GM10248 (cell line): ENCODE measurements around the gene AGXT.

Source experiments
- CTCF ChIA-PET: fragments of 300-600 bp; sonication (Branson Sonifier 250); formaldehyde crosslinking; extraction: SDS; loops from one replicate; lab custom pipeline; 2021; ENCODE audit warnings: antibody characterized with exemption; lab: Yijun Ruan, JAX
- POLR2A ChIA-PET: fragments of 350-650 bp; sonication (Branson Sonifier 250); formaldehyde crosslinking; extraction: SDS; loops from one replicate; lab custom pipeline; 2020; ENCODE audit warnings: antibody characterized with exemption; lab: Yijun Ruan, JAX
- DNase-seq: peaks from one replicate; pipeline ENCODE4 v3.0.0; 2012; ENCODE audit errors: extremely low spot score
- TF ChIP-seq, protein P1 (sequence below): IDR thresholded peaks from 2 replicates; pipeline ENCODE4 v1.5.1; 2012; ENCODE audit warnings: mild to moderate bottlenecking, low read depth; ENCODE audit errors: extremely low read depth, missing control alignments, control extremely low read depth

AGXT gene

DNA sequence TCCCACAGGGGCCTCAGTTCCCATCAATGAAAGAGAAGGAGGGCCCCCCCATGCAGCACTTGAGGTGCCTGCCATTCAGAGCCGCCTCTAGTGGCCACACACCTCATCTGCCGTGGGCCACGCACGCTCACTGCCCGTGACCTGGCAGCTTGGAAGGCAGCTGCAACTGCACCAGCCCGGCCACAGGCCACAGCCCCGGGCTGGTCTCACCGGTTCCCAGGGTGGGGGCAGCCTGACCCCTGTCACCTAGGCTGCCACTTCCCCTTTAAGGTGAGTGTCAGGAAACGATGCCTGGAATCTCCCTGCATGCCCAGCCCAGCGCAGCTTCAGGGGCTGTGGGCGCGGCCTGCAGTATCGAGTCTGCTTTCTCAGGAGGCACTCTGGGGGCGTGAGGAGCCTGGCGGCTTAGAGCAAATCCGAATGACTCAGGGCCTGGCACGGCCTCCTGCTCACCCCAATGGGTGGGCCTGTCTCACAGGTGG, 24.8 kb downstream of the AGXT start:
- TF ChIP-seq, protein P1, sequence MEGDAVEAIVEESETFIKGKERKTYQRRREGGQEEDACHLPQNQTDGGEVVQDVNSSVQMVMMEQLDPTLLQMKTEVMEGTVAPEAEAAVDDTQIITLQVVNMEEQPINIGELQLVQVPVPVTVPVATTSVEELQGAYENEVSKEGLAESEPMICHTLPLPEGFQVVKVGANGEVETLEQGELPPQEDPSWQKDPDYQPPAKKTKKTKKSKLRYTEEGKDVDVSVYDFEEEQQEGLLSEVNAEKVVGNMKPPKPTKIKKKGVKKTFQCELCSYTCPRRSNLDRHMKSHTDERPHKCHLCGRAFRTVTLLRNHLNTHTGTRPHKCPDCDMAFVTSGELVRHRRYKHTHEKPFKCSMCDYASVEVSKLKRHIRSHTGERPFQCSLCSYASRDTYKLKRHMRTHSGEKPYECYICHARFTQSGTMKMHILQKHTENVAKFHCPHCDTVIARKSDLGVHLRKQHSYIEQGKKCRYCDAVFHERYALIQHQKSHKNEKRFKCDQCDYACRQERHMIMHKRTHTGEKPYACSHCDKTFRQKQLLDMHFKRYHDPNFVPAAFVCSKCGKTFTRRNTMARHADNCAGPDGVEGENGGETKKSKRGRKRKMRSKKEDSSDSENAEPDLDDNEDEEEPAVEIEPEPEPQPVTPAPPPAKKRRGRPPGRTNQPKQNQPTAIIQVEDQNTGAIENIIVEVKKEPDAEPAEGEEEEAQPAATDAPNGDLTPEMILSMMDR, result no peak
- DNase-seq, result no peak
- ChIA-PET CTCF (interaction anchor here (0.8 kb wide), 1 partner anchor 21 kb away, joined by 4 read pairs; no protein-coding TSS in a partner anchor), POLR2A (no interaction called here)

DNA sequence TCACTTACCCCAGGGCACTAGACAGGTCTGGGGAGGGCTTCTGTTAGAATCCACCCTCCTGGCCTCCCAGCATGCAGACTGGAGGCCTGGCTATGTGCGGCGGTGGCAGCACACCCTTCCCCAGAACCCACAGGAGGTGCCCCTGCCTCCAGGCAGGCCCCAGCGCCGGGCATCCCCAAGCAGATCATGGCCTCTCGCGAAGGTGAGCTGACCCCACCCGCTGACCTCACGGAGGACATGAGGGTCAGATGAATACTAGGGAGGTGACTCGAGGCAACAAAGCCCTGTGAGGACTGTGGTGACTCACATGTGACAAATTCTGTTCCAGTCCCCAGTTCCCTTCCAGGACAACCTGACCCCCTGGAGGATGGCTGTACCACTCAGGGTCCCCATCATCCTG, 25.4 kb downstream of the AGXT start:
- DNase-seq, result no peak
- ChIA-PET POLR2A (no interaction called here), CTCF (interaction anchor here (0.8 kb wide), 1 partner anchor 21 kb away, joined by 4 read pairs; no protein-coding TSS in a partner anchor)
- TF ChIP-seq, protein P1, result no peak

DNA sequence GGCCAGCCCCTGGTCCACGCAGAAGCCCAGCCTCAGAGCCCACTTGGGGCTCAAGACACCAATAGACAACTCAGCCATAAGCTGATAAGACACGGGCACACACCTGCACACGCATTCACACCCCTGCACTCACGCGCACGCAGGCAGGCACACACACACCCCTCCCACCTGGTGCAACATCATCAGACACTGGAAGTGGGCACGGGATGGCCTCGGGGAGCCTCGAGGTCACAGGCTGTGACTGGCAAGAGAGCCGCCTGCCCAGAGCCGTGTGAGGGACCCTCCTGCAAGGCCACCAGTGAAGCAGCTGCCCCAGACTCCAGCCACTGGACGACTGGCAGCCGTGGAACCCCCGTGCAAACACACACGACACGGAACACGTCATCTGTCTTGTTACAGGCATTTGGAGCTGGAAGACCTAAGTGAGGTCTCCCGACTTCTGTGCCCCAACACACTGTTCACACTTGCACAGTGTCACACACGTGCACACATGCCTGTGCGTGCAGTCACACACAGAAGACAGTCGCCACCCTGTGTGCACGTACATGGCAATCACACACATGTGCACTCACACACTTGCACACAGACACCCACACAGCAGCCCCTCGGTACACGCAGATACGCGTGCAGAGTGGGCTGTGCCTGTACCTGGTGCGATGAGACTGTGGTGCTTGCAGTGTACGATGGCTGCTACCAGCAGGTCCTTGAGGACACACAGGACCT, 26.4 kb downstream of the AGXT start:
- no peak for DNase-seq
- TF ChIP-seq, protein P1, result no peak
- POLR2A ChIA-PET, result no interaction called here
- CTCF ChIA-PET, result no interaction called here

DNA sequence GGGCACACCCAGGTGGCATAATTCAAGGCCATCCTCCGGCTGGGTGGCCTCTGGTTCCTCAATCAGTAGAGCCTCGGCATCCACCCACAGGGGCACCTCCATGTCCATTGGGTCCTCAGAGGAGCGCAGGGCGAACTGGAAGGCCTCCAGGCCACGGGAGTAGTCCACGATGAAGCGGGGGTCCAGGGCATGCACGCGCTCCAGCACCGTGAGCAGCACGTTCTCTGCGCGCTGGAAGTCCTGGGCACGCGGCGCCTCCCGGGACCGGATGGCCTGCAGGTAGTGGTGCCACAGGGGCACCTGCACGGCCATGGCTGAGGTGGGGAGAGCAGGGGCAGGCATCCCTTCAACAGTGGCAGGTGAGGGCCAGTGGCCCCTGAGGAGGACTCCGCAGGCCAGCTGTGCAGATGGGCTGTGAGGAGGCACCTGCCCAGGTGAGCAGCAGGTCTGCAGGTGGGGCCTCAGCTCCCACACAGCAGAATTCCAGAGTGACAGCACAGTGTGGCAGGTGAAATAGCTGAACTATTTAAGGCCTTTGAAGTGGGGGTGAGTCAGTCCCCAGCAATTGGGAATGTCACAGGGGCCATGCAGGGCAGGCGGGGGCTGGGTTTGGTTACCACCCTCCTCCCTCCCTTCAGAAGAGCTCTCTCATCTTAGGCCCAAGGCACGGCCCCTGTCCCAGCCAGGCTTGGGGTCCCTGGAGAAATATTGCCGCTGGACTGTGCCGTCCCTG, 27.2 kb downstream of the AGXT start, which contains the start of gene MAB21L4:
Gene MAB21L4 (minus strand): TSS at position 501 of the 733 bp plus-strand sequence. CDS start 159 bp downstream, at position 342.
- no peak for DNase-seq
- ChIA-PET POLR2A (no interaction called here), CTCF (interaction anchor here (1.2 to 4.5 kb wide), 2 partner anchors 18 to 31 kb away, joined by 3 to 17 read pairs; no protein-coding TSS in a partner anchor)
- TF ChIP-seq, protein P1, result no peak

DNA sequence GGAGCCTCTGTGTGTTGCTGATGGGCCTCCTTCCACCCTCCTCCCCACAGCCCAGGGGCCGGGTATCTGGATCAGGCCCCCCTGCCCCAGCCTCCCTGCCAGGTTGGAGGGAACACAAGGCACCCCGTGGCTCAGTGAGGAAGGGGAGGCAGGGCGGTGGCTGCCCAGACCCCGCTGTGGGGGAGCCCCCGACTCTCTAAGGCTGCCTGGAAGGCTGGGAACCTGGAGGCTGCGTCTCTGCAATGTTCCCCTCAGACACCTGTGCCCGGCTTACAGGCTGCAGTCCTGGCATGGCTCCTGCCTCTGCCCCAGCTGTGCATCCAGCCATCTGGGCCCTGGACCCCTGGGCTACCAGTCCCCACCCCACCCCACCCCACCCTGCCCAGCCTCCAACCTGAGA, 27.8 kb downstream of the AGXT start:
- no peak for DNase-seq
- ChIA-PET CTCF (interaction anchor here (1.2 to 4.5 kb wide), 2 partner anchors 17 to 30 kb away, joined by 3 to 17 read pairs; no protein-coding TSS in a partner anchor), POLR2A (no interaction called here)
- TF ChIP-seq, protein P1, result no peak
